Measurements from ENCODE around the gene NAAA.

The NAAA gene

DNA sequence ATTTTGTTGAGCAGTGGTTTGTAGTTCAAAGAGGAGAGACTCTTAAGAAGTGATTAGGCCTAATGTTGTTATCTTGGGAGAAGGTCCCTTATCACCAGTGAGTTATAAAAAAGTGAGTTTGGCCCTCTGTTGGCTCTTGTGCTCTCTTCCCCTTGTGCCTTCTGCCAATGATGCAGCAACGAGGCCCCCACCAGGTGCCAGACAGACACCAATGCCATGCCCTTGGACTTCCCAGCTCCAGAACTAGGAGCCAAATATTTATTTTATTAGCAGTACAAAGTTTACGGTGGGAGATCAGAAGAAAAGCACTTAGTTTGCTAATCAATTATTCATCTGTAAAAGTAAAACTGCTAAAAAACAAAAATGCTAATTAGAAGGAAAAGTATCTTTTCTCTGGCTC lies 22.7 kb upstream of the NAAA start:
- TF ChIP-seq, protein P1, sequence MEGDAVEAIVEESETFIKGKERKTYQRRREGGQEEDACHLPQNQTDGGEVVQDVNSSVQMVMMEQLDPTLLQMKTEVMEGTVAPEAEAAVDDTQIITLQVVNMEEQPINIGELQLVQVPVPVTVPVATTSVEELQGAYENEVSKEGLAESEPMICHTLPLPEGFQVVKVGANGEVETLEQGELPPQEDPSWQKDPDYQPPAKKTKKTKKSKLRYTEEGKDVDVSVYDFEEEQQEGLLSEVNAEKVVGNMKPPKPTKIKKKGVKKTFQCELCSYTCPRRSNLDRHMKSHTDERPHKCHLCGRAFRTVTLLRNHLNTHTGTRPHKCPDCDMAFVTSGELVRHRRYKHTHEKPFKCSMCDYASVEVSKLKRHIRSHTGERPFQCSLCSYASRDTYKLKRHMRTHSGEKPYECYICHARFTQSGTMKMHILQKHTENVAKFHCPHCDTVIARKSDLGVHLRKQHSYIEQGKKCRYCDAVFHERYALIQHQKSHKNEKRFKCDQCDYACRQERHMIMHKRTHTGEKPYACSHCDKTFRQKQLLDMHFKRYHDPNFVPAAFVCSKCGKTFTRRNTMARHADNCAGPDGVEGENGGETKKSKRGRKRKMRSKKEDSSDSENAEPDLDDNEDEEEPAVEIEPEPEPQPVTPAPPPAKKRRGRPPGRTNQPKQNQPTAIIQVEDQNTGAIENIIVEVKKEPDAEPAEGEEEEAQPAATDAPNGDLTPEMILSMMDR (IDR thresholded peaks at IDR 0.05): no peak

DNA sequence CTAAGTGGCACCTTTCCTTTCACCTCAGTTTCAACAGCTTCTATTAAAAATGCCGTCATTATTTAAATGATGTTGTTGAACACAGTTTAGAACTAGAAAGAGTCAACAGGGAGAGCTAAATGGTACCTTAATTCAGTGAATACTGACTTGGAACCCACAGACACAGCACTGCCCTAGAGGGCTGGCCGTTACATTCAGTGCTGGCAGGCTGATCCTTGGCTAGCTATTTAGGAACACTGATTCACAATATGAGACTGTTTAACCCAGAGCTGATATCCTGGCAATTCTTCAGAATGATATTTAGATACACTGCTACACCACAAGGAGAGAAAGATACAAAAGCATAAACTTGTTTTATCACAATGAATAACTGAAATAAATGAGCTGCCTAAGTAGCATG lies 12.7 kb upstream of the NAAA start:
- TF ChIP-seq, protein P1 (IDR thresholded peaks at IDR 0.05): no peak

DNA sequence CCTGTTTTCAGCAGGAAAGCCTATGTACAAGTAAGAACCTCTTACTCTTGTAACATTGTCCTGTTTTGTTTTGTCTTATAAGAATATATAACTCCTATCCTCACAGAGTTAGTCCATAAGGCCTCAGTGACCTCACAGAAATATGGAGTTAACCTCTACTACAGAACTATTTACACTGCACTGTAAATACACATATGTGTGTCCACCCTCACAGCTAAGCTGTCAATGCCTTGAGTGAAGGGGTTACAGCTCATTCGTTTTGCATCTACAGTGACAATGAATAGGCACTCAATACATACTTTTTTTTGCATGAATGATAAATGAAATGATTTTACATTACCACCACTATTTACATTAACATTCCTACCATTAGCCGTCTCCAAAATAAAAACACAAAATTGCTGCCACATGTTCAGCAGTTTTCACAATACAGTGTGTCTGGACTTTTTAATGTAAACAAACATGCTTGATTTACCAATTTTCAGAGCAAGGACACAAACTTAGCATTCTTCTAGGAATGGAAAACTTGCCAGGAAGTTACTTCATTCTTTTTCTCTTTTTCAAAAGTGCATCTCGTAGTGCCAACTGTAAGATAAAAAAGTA lies 9.5 kb upstream of the NAAA start:
- TF ChIP-seq, protein P1 (IDR thresholded peaks at IDR 0.05): no peak

DNA sequence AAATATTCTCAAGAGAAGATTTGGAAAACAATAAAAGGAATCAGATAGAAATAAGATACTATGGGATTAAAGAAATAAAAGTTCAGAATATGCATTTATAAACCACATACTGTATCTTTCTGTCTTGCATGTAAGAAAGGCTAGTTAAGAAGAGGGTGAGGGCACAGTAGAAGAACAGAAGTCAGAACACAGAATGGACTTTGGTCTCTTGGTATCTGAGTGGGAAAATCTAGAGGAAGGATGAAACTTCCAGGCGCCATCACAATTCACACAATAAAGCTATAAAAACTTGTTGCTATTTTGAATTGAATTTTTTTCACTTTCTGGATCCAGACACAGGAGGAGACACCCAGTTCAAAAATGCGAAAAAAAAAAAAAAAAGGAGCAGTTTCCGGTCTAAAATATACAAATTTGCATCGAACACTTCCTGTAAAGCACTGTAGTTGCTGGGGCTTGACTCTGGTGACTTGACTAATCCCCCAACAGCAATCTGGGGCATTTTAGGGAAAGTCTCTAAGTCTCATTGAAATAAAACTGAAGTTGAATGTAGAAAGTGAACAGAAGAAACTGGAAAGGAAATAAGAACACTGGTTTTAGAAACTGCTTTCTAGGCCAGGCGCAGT lies 8.1 kb upstream of the NAAA start:
- TF ChIP-seq, protein P1 (IDR thresholded peaks at IDR 0.05): no peak

DNA sequence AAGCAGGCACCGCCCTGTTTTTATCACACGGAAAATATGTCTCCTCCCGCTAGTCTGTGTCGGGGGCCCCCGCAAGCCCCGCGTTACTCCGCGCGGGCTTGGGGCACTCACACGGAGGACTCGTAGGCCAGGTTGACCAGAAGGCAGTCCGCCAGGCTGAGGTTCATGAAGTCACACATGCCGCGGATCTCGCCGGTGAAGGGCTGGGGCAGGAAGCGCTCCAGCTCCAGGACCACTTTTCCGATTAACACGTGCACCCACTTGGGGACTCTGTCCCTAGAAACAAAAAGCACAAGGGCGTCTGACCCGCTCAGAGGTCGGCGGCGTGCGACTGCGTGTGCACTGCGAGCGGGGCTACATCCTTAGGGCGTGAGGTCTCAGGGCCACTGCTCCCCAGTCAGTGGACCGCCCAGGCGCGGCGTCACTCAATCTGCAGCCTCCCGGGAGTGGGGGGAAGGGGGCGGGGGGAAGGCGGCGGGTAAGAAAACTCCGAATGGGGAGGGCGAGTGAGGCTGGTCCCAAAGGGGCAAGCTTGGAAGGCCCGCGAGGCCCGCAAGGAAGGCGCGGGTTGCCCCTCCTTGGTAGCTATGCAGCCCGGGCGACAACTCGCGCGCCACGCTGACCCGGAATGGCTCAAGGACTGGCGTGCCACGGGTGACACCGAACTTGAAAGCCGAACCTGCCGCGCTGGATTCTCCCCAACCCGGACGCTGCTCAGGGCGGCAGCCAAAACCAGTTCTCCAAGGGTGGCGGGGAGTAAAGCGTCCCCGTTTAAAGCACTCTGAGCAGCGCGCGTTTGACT lies 722 bp downstream of the NAAA start:
- TF ChIP-seq, protein P1 (IDR thresholded peaks at IDR 0.05): no peak

DNA sequence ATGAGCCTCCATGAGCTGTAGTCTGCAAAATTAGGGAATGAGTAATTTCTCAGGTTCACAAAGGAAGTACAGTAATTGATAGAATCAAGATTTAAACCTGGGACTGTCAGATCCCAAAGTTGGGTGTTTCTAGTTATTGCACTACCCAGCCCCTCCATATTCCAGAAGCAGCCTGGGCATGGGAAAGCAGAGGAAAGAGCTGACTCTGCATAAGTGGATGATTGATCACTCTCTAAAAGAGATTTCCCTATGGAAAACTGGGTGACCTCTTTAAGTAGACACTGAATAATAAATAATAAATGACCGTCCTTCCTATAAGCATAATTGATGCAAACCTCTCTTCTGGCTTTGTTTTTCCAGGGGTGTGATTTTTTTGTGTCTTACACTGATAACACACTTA lies 5.2 kb downstream of the NAAA start:
- TF ChIP-seq, protein P1 (IDR thresholded peaks at IDR 0.05): no peak

DNA sequence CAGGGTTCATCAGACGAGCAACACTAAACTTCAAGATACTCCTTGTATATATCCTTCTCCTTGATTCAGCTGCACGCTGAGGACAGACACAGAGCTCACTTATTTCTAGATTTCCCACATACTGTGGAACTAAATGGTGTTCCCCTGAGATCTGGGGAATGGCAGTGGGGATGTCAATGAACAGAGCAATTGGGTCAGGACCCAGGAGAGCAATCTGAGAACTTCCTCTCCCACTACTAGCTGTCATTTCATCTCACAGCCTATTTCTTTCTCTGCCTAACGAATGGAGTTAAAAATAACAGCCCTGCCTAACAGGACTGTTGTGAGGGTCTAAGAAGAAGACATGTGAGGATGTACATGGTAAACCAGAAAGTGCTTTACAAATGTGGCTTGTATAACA lies 10.7 kb downstream of the NAAA start:
- TF ChIP-seq, protein P1 (IDR thresholded peaks at IDR 0.05): no peak
